ENCODE results near the gene WIPF3. TPM values are rescaled to one million over a fixed set of nuclear protein-coding genes. Genes with fewer than 3 reads are reported as not detected.

WIPF3 gene
- total and polyA plus RNA-seq, 10 of the 15 experiments (the other 5 are each of a cell fraction or from before 2014, with no cell fraction given) = 0.03 to 0.05 TPM; not detected in 8

GRCh38 chr7:29866490-29866930 is 60.2 kb downstream of the WIPF3 start:
- RAD21 ChIA-PET (ENCODE audit: unreplicated experiment) = no interaction called here
- in situ Hi-C loops (cut with MboI) = no loop called here
- SMC1A ChIA-PET (ENCODE audit: uncharacterized antibody, unreplicated experiment) = no interaction called here
- no peaks in the 10 kb centered on the region for H4K20me1 ChIP-seq (ENCODE audit: control insufficient read depth, insufficient read depth)
- H3K79me2 ChIP-seq (ENCODE audit: control insufficient read depth, insufficient read depth, low read length) = no peaks in the 10 kb centered on the region
- no peaks in the 10 kb centered on the region for H3K36me3 ChIP-seq (ENCODE audit: control insufficient read depth in 2 of 2, insufficient read depth in 2 of 2, low read length in 1 of 2)
- intact Hi-C loops (cut with micrococcal nuclease; ENCODE audit: unreplicated experiment) = no loop called here
- no peak for ATAC-seq
- 46% methylated on average over 3 of the region's 3 CpGs for WGBS (ENCODE audit: insufficient coverage, insufficient replicate concordance, low lambda C conversion rate, missing lambda C conversion rate)
- H3K4me1 ChIP-seq (ENCODE audit: control insufficient read depth, insufficient read depth, low read length) = no peaks in the 10 kb centered on the region
- no peak overlapping the region for H3K9ac ChIP-seq (ENCODE audit: control insufficient read depth, insufficient read depth, low read length)
- H3K27ac ChIP-seq (ENCODE audit: control insufficient read depth, insufficient read depth) = no peak overlapping the region
- FAIRE-seq = no peak
- no peaks in the 10 kb centered on the region for H3K9me3 ChIP-seq (replicated peaks; ENCODE audit: control insufficient read depth, insufficient read depth, low read length)
- no TSS peak for BruUV-seq (replicated peaks)
- H3K4me2 ChIP-seq (ENCODE audit: control insufficient read depth, insufficient read depth) = no peak overlapping the region
- POLR2A ChIA-PET = no interaction called here
- CTCF ChIA-PET = interaction anchor here (1.9 kb wide), 1 partner anchor 195 kb away, joined by 5 read pairs; no protein-coding TSS in a partner anchor
- no peak overlapping the region for H2AFZ ChIP-seq (ENCODE audit: control insufficient read depth, low read depth, low read length)
- H3K27me3 ChIP-seq (replicated peaks in 1 of 2; ENCODE audit: control insufficient read depth in 2 of 2, insufficient read depth in 2 of 2, low read length in 1 of 2) = peaks cover 0 to 3% of the 10 kb centered on the region in 2 experiments; a peak in 2 of 4 replicates
- no peak for DNase-seq (ENCODE audit: low read depth, low spot score)
- no peak overlapping the region for H3K4me3 ChIP-seq
- TF ChIP-seq RAD51 (IDR thresholded peaks at IDR 0.05) = no peak
- no peak for TF ChIP-seq CREB1 (IDR thresholded peaks at IDR 0.05; ENCODE audit: low read depth)
- no peak for TF ChIP-seq HDAC2 (IDR thresholded peaks at IDR 0.05)
- no peak for TF ChIP-seq POLR2A (IDR thresholded peaks at IDR 0.05; ENCODE audit: low read depth, low read length)
- TF ChIP-seq CBFB (IDR thresholded peaks at IDR 0.05; ENCODE audit: low read depth) = no peak
- TF ChIP-seq CUX1 (IDR thresholded peaks at IDR 0.05; ENCODE audit: insufficient replicate concordance, low read depth, low read length) = no peak
- no peak for TF ChIP-seq KDM1A (IDR thresholded peaks at IDR 0.05; ENCODE audit: borderline replicate concordance)
- no peak for TF ChIP-seq GABPA (IDR thresholded peaks at IDR 0.05; ENCODE audit: low read depth)
- no peak for TF ChIP-seq ZNF24 (IDR thresholded peaks at IDR 0.05)
- no peak for TF ChIP-seq CHD4 (IDR thresholded peaks at IDR 0.05)
- no peak for TF ChIP-seq MLLT1 (IDR thresholded peaks at IDR 0.05)
- TF ChIP-seq POLR2AphosphoS2 (IDR thresholded peaks at IDR 0.05; ENCODE audit: low read depth, low read length) = no peak
- no peak for TF ChIP-seq IRF3 (IDR thresholded peaks at IDR 0.05)
- TF ChIP-seq PBX3 (IDR thresholded peaks at IDR 0.05; ENCODE audit: insufficient replicate concordance, low read depth, low read length) = no peak
- no peak for TF ChIP-seq SREBF1 (IDR thresholded peaks at IDR 0.05; ENCODE audit: low read length)
- TF ChIP-seq NFYB (IDR thresholded peaks at IDR 0.05; ENCODE audit: insufficient read depth, low read depth, low read length) = no peak
- TF ChIP-seq ATF2 (IDR thresholded peaks at IDR 0.05; ENCODE audit: low read length) = no peak

All from GM12878 (cell line).